ENCODE data around the gene TSPEAR.
"Not testable (repeated sequence)": the region's sequence is repeated elsewhere in the genome, so short reads cannot be mapped to it uniquely, and the experiment has no call there.

Gene TSPEAR

DNA sequence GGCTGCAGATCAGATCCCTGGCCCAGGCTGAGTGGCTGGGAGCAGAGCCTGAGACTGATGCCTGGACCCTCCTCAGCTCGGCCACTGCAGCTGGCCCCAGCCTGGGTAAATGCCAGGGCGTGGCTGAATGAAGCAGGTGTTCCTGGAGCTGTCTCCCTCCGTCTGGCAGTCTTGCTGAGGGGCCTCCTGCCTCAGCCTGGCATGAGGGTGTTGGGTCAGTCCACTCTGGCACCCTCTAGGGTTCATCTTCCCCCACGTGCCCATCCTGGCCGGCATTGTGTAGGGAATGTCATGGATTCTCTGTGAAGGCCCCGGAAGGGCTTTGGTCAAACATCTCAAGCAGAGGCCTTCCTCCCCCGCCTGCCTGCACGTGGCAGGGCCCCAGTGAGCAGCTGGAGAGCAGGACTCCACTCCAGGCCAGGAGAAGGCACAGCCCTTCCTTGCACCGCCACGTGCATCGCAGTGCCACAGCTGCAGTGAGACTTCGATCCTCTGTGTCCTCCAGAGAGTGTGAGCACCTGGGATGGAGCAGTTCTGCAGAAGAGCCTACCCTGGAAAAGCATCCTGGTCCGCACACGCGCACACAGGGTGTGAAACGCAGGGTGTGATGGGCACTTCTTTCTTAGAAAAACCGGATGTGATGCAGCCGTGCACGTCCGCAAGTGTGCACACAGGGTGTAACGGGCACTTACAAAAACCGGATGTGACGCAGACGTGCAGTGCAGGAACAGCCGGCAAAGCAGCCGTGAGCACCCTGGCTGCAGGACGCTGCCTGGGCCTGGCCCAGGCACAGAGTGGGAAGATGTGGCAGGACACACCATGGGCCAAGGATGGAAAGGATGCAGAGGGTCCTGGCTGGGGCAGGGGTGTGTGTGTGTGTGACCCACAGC lies 142.5 kb downstream of the TSPEAR start:
- peak; percentile 23 for DNase-seq (ENCODE audit: low spot score)

DNA sequence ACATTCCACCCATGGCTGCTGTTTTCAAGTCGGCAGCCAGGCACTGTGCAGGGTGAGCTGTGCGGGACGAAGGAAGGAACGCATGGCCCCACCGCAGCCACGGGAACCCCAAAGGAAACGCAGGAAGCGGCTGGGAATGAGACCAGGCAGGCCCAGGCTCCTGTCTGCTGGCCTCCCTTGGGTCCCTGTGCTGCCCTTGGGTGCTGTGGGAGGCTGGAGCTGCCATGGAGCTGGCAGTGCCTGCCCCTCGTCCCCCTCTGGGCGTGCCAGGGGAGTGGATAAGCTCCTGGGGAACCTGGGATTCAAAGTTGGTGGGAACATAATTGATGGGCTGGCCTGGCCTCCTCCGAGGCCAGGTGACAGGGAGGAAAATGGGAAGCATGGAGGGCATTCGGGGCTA lies 143.1 kb downstream of the TSPEAR start:
- peak; percentile 24 for DNase-seq (ENCODE audit: low spot score)

DNA sequence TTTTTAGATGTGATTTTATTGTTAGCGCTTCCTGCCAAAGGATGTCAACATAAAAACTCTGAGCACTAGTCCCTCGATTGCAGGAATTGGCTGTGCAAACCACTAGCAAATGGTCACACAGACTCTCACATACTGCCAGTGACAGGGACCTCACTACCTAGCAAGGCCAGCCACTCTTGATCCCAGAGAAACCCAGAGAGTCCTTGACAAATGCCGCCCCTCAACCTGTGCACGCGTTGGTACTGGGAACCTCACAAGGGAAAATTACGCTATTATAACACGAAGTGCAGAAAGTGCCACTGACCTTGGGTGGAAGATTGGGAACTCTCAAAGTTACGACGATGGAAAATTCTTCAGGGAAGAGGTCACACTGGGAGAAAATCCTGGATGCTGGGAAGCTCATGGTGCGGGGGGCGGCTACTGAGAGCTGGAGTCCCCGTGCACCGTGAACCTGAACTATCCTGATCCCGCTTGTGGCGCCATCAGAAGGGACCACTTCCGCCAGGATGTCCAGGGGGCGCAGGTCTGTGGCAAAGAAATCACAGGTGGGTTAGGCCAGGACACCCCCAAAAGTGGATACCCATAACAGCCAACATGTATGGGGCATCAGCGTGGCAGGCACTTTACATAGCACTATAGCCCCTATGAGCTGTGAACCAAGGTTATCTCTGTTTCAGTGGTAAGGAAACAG lies 143.7 kb downstream of the TSPEAR start:
- DNase-seq (ENCODE audit: low spot score), result peak; percentile 14

DNA sequence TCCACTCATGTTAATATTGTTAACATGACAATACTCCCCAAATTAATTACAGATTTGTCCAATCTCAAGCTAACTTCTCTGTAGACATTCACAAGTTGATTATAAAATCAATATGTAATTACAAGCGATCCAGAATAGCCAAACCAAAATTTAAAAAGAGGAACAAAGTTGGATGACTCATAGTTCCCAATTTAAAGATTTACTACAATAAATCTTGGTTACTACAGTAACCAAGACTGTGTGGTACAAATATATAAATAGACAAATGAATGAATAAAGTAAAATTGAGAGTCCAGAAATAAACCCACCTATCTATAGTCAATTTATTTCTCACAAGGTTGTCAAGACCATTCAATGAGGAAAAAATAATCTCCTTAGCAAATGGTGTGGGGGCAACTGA lies 145.0 kb downstream of the TSPEAR start:
- no peak for DNase-seq (ENCODE audit: low spot score)

DNA sequence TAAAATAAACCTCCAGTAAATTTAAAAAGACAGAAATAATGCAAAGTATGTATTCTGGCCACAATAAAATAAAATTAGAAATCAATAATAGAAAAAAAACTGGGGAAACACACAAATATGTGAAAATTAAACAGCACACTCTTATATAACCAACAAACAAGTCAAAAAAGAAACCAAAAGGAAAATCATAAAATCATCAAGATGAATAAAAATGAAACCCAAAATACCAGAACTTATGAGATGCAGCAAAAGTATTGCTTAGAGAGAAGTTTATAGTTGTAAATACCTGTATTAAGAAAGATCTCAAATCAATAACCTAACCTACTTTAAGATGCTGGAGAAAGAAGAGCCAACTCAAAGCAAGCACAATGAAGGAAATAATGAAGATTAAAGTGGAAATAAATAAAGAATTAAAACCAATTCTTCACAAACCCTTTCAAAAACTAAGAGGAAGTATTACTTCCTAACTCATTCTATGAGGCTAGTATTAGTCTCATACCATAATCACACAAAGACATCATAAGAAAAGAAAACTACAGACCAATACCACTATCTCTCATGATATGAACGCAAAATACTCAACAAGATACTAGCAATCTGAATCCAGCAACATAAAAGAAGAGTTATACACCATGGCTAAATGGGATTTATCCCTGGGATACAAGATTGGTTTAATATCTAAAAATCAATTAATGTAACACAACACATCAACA lies 146.3 kb downstream of the TSPEAR start:
- no peak for DNase-seq (ENCODE audit: low spot score)

DNA sequence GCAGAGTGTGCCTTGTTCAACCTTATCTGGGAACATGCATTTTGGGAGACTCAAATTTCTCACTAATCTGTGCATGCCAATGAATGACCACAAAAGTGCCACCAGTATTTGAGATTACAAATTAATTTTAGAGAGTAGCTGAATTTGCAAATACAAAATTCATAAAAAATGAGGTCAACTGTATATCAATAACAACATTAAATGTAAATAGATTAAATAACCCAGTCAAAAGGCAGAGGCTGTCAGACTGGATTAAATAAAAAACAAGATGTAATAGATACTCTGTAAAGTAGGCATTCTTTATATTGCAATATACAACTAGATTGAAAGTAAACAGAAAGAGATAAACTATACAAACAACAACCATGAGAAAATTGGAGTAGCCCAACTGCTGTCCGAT lies 147.3 kb downstream of the TSPEAR start:
- DNase-seq (ENCODE audit: low spot score), result no peak

DNA sequence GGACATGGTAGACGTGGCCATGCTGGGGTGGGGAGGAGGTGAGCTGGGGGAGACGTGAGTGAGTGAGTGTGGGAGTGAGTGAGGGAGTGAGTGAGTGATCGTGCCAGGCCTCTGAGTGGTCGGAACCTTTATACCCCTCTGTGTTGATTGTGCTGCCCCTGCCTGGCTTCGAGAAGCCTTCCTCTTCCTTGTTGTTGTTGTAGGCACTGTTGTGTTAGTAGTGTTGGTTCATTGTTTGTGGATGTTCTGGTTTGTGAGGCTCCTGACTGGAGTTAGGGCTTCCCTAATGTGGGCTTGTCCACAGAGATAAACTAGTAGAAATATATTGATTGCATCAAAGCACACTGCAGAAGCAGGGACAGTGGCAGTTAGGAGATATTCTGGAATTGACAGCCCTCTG lies 152.7 kb downstream of the TSPEAR start, which contains the start of gene KRTAP10-3:
Gene KRTAP10-3 (minus strand): TSS at position 101 of the 400 bp plus-strand sequence. CDS start 80 bp downstream, at position 21.
- no peak for DNase-seq (ENCODE audit: low spot score)

DNA sequence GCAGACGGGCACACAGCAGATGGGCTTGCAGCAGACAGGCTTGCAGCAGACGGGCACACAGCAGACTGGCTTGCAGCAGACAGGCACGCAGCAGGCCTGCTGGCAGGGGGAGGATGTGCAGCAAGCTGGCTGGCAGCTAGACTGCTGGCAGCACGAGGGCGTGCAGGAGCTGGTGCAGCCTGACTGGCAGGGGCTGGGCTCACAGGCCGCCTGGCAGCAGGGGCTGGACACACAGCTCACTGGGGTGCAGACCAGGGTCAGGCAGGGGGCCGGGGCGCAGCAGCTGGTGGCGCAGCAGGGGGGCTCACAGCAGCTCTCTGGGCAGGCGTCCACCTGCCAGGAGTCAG lies 153.1 kb downstream of the TSPEAR start:
- DNase-seq (ENCODE audit: low spot score), result not testable (repeated sequence)

DNA sequence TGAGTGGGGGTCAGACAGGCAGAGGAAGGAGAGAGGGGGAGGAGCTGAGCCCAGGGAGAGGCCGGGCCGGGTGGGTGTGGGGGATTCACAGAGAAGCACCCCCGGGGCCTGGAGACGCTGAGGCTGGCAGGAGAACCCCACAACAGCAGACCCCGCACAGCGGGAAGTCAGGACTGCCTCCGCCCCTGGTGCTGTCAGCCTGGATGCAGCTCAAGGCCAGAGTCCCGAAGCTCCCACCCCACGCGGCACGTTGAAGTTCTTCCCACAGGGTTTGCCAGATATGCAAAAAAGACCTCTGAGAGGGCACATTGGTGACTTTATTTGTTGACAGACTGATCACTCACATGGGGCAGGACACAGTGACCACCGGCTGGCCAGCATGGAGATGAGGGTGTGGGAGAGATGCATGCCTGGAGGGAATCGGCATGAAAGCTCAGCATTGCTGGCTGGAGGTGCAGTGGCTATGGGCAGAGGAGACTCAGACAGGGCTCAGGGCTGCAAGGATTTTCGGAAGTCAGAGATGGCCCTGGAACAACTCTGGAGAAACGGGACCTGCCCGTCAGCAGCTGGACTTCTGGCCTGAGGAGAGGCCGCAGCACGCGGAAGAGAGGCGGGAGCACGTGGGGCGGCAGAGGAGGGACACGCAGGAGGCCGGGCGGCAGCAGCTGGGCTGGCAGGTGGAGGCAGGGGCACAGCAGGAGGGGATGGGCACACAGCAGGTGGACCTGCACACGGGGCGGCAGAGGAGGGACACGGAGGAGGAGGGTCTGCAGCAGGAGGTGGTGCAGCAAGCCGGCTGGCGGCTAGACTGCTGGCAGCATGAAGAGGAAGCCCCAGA lies 153.7 kb downstream of the TSPEAR start:
- DNase-seq (ENCODE audit: low spot score), result peak; percentile 20

DNA sequence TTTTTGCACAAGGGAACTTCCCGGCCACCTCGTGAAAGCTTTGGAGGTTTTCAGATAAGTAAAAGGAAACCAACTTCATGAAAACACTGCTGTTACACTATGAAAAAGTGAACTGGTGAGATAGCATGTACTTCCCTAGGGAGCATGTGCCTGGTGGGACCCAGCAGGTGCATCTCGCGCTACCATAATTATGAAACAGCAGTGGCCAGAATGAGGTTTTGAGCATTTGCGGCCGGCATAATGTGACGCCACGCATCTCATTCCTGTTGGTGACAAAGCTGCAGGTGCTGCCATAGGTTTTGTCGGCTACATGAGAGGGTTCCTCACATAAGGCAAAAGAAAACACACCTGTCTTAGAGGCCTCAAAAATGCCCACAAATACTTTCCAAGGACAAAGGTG lies 154.5 kb downstream of the TSPEAR start:
- no peak for DNase-seq (ENCODE audit: low spot score)

DNA sequence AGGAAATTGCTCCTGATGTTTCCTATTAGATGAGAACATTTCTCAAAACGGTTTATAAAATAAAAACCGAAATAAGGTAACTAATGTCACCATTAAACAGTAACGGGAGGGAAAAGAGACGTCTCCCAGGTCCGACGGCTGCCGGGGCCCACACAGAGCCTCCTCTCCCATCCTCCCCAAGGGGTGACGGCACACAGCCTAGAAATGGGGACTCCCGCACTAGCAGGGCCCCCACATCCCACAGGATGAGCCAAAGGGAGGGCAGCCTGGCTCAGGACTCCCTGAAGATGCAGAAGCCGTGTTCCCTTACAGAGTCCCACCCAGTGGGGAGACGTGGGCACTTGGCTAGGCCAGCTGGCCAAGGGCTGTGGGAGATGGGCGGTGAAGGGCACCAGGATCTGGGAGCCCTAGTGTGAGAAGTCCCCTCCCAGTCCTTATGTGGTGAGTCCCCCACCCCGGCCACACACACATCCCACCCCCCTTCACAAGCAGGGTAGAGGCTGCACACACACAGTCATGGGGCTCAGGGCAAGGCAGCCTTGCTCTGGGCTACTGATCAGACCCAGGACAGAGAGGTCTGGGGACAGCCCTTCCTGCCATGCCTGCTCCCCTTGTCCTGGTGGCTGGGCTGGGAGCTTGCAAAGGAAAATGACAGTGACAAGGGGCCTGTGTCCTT lies 156.0 kb downstream of the TSPEAR start:
- peak; percentile 25 for DNase-seq (ENCODE audit: low spot score)

DNA sequence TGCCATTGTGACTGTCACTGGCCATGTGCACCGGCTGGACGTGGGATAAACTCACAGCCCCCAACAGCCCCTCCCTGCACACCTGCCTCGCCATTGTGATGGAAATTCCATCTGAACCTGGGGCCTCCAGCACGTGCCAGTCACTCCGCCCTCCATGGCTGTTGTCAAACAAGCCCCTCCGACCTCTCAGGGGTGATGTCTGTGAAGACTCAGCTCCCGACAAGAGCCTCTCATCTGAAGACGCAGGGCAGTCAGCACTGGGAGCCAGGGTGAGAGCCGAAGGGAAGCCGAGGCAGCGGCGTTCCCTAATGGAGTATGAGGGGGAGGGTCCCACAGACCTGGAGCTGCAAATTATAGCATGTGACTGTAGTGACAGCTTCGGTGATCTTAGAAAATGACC lies 158.7 kb downstream of the TSPEAR start:
- peak; percentile 11 for DNase-seq (ENCODE audit: low spot score)

DNA sequence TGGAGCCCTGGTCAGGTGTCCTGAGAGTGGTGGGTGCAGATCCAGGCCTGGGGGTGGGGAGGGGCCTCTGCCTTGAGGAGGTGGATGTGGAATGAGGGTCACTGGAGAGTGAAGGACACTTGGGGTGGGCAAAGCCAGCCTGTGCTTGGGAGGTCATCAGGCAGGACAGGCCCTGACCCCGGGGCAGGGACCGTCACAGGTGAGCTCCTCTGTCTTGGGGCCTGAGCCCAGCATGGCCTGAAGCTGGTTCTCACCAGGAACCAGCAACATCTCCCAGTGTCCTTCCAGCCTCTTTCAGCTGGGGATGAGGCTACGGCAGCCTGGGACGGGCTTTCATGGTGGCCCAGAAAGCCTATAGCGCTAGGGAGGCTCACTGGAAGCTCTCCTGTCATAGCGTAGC lies 159.2 kb downstream of the TSPEAR start:
- peak; percentile 11 for DNase-seq (ENCODE audit: low spot score)

DNA sequence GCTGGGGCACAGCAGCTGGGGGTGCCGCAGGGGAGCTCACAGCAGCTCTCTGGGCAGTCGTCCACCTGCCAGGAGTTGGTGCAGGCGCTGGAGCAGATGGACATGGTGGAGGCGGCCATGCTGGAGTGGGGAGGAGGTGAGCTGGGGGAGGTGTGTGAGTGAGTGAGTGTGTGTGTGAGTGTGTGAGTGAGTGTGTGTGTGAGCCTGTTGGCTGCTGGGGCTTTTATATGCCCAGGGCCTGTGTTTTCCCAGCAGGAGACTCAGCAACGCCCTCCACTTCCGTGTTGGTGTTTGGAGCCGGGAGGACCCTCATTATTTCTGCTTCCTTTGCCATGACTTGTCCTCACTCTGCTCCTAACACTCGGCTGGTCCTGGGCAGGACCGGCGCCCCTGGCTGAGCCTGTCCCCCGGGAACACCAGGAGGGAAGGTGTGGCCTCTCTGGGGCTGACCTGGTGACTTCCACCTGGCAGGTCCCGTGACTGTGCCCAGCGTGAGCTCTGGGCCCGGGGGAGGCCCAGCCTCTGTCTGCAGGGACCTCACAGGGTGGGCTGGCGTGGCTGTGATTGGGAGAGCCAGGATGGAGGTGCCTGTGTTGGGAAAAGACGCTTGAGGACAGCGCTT lies 159.9 kb downstream of the TSPEAR start, which contains the start of gene KRTAP10-2:
Gene KRTAP10-2 (minus strand): TSS at position 166 of the 622 bp plus-strand sequence. CDS start 47 bp downstream, at position 119.
- DNase-seq (ENCODE audit: low spot score), result peak; percentile 18

DNA sequence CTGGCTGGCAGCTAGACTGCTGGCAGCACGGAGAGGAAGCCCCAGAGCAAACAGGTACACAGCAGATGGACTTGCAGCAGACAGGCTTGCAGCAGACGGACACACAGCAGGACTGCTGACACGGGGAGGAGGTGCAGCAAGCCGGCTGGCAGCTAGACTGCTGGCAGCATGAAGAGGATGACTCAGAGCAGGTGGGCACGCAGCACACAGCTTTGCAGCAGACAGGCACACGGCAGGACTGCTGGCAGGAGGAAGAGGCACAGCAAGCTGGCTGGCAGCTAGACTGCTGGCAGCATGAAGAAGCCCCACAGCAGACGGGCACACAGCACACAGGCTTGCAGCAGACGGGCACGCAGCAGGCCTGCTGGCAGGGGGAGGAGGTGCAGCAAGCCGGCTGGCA lies 160.6 kb downstream of the TSPEAR start:
- peak; percentile 4 for DNase-seq (ENCODE audit: low spot score)

DNA sequence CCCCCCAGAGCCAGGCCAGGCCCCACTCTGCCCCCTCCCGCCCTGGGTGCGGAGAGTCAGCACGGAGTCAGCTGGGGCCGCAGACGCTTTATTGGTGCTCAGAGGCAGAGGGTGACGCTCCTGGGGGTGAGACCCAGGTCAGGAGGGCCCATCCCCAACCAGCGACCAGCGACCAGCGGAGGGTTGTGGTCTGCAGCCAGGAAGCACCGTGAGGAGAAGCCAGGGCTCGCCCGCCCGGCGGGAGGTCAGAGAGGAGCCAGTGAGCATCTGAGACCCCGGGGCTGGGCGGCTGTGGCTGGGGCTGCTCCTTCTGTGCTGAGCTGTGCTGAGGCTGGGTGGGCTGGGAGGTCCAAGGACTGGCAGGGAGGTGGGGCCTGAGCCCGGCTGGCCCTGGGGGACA lies 161.1 kb downstream of the TSPEAR start:
- peak; percentile 24 for DNase-seq (ENCODE audit: low spot score)

DNA sequence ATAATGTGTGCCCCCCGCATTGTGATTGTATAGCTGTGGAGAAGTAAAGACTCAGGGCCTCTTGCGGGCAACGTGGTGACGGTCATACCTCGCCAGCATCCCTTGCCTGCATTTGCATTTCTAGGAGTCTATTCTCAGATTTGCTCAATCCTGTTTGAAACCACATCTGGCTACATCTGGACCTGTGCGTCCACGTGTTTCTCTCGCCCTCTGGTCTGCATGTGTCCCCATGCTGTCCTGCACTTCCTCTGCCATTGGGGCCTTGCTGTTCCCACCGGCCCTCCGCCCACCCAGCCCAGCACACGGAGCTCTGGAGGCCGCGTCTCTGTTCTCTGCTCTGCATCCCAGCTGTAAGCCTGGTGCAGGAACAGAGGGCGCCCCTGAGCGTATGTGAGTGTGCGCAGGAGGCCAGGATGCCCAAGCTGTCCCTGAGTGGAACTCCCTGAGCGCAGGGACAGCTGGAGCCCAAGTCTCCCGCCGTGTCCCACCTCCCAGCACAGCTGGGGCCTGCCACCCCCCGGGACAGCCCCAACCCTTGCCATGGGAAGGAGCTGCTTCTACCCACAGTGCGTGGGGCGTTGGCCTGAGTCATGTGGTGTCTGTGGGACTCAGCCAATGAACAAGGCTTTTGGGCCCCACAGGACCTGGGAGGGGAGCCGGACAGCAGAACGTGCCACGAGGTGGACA lies 161.7 kb downstream of the TSPEAR start:
- peak; percentile 16 for DNase-seq (ENCODE audit: low spot score)

DNA sequence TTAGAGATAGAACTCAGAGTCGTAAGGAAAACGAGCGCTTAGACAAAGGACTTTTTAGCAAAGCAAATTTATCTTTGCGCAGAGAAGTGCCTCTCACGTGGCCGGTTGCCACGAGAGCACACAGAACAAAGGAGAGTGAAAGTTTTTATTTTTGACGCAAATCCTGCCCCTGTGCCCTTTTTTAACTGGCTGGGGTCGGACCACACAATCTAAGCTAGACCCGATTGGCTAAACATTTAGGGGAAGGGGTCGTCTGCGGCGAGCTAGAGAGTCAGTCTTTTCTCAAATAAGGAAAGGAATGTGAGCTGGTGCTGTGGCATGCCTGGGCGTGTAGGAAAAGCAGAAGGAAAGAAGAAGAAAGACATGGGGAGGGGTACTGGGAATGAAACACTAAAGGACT lies 162.4 kb downstream of the TSPEAR start:
- DNase-seq (ENCODE audit: low spot score), result no peak

DNA sequence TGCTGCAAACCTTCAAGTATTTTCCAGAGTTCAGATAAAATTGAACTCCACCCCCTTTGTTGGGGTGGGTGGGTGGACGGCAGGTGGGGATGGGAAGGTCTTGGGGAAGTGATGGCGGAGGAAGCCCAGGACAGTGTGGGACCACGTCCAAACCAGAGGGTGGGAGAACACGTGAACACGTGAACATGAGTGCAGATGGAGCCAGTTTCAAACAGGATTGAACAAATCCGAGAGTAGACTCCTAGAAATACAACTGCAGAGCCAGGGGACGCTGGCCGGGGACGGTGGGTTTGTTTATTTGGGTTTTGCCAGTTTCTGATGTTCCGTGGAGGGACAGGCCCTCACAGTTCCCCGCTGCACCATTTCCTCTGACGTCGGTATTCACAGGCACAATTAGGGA lies 163.0 kb downstream of the TSPEAR start:
- DNase-seq (ENCODE audit: low spot score), result no peak

All from D341Med (cell line).